ENCODE measurements around the gene EML1. TPM values are rescaled to one million over a fixed set of nuclear protein-coding genes. Genes with fewer than 3 reads are reported as not detected.
A peak's percentile ranks its signal among the peaks of the same experiment; 100 is the strongest.
"Not testable (repeated sequence)": the region's sequence is repeated elsewhere in the genome, so short reads cannot be mapped to it uniquely, and the experiment has no call there.

EML1 gene
- polyA plus RNA-seq, 2 donors: 3.1 to 4.4 TPM

DNA sequence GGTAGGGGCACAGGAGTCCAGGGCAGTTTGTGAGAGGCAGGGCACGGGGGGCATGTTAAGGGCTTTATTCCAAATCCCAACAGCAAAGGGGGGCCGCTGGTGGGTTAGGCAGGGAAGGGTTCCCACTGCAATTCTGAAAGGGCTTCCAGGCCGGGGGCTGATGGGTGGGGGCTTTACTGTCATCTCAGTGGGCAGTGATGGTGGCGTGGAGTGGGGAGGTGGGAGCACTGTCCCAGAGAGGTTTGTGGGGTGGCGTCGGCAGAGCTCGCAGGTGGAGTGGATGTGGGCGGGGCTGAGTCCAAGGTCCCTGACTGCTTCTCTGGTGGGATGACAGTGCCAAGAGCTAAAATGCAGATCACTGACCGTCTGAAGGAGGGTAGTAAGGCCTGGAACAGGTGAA lies 150.4 kb downstream of the EML1 start:
- no peaks in the 10 kb centered on the region for H3K27me3 ChIP-seq (ENCODE audit: control insufficient read depth in 1 of 2, insufficient read depth in 2 of 2, low read length in 2 of 2)
- peaks cover 0 to 4% of the 10 kb centered on the region in 2 donors for H3K36me3 ChIP-seq (ENCODE audit: control insufficient read depth in 2 of 2, insufficient read depth in 2 of 2, low read length in 1 of 2)
- no peak overlapping the region for H3K4me3 ChIP-seq (ENCODE audit: low read depth in 1 of 2, low read length in 2 of 2)
- 76 to 86% methylated on average over 9 of the region's 9 CpGs for WGBS, 2 donors
- H3K9me3 ChIP-seq (ENCODE audit: control insufficient read depth in 2 of 2, insufficient read depth in 1 of 2, low read depth in 1 of 2, low read length in 1 of 2): no peaks in the 10 kb centered on the region
- H3K27ac ChIP-seq (ENCODE audit: low read depth in 2 of 2, low read length in 1 of 2): no peak overlapping the region
- peaks cover 8 to 9% of the 10 kb centered on the region in 2 donors for H3K4me1 ChIP-seq (ENCODE audit: control insufficient read depth in 2 of 2, insufficient read depth in 2 of 2, low read length in 1 of 2)

GRCh38 chr14:99944241-99944651 lies 151.0 kb downstream of the EML1 start:
- Histone ChIP-seq H3K27me3 (ENCODE audit: control insufficient read depth in 1 of 2, insufficient read depth in 2 of 2, low read length in 2 of 2) (no peaks in the 10 kb centered on the region), H3K36me3 (ENCODE audit: control insufficient read depth in 2 of 2, insufficient read depth in 2 of 2, low read length in 1 of 2) (peaks cover 0 to 4% of the 10 kb centered on the region in 2 donors), H3K27ac (ENCODE audit: low read depth in 2 of 2, low read length in 1 of 2) (no peak overlapping the region), H3K4me3 (ENCODE audit: low read depth in 1 of 2, low read length in 2 of 2) (no peak overlapping the region), H3K4me1 (ENCODE audit: control insufficient read depth in 2 of 2, insufficient read depth in 2 of 2, low read length in 1 of 2) (peaks cover 9 to 10% of the 10 kb centered on the region in 2 donors), H3K9me3 (ENCODE audit: control insufficient read depth in 2 of 2, insufficient read depth in 1 of 2, low read depth in 1 of 2, low read length in 1 of 2) (no peaks in the 10 kb centered on the region)
- 55% methylated on average over 13 of the region's 13 CpGs for WGBS, 2 donors

GRCh38 chr14:99945732-99946651 lies 152.8 kb downstream of the EML1 start:
- Histone ChIP-seq H3K27ac (ENCODE audit: low read depth in 2 of 2, low read length in 1 of 2) (no peak overlapping the region), H3K9me3 (ENCODE audit: control insufficient read depth in 2 of 2, insufficient read depth in 1 of 2, low read depth in 1 of 2, low read length in 1 of 2) (no peaks in the 10 kb centered on the region), H3K4me1 (ENCODE audit: control insufficient read depth in 2 of 2, insufficient read depth in 2 of 2, low read length in 1 of 2) (peaks cover 9 to 10% of the 10 kb centered on the region in 2 donors), H3K27me3 (ENCODE audit: control insufficient read depth in 1 of 2, insufficient read depth in 2 of 2, low read length in 2 of 2) (no peaks in the 10 kb centered on the region), H3K36me3 (ENCODE audit: control insufficient read depth in 2 of 2, insufficient read depth in 2 of 2, low read length in 1 of 2) (no peaks in the 10 kb centered on the region), H3K4me3 (ENCODE audit: low read depth in 1 of 2, low read length in 2 of 2) (no peak overlapping the region)
- 60 to 62% methylated on average over 17 of the region's 17 CpGs for WGBS, 2 donors

DNA sequence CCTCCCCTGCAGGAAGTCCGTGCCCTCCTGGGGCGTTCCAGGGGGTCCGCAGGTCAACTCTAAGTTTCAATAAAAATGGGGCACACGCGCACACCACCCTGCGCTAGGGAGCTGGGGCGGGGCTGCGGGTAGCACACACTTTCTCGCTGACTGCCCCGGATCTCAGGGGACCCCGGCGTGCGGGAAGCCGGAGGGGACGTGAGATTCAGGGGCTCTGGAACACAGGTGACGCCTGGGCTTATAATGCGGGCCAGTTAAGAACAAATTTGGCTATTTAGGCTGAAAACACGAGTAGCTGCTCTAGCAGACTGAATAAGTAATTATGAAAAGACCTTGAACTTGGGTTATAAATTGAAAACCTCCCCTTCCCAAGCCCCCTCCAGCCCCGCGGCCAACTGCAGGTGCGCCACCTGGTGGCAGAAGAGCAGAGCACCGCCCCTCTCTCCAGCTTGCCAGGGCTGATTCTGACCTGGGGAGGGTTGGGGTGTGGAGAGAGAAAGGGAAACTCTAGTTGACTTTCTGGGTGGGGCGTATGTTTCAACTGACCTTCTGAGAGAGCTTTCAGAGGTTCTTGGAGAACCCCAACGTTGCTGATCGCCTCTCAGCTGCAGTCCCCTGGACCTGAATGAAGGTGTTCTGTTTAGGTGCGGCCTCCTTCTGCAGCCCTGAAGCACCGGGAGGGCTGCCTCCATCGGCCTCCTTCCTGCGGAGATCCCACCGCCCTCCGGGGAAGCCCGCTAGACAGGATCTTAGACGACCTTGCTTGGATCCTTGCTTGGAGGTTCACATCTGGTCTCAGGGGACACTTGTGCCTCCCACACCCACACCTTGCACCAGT lies 153.7 kb downstream of the EML1 start:
- Histone ChIP-seq H3K36me3 (ENCODE audit: control insufficient read depth in 2 of 2, insufficient read depth in 2 of 2, low read length in 1 of 2) (no peaks in the 10 kb centered on the region), H3K4me1 (ENCODE audit: control insufficient read depth in 2 of 2, insufficient read depth in 2 of 2, low read length in 1 of 2) (peaks cover 9 to 10% of the 10 kb centered on the region in 2 donors), H3K9me3 (ENCODE audit: control insufficient read depth in 2 of 2, insufficient read depth in 1 of 2, low read depth in 1 of 2, low read length in 1 of 2) (no peaks in the 10 kb centered on the region), H3K4me3 (ENCODE audit: low read depth in 1 of 2, low read length in 2 of 2) (no peak overlapping the region), H3K27me3 (ENCODE audit: control insufficient read depth in 1 of 2, insufficient read depth in 2 of 2, low read length in 2 of 2) (no peaks in the 10 kb centered on the region), H3K27ac (ENCODE audit: low read depth in 2 of 2, low read length in 1 of 2) (peak overlapping the region in 1 of 2 donors; percentile 52)
- 30 to 31% methylated on average over 33 of the region's 33 CpGs for WGBS, 2 donors

DNA sequence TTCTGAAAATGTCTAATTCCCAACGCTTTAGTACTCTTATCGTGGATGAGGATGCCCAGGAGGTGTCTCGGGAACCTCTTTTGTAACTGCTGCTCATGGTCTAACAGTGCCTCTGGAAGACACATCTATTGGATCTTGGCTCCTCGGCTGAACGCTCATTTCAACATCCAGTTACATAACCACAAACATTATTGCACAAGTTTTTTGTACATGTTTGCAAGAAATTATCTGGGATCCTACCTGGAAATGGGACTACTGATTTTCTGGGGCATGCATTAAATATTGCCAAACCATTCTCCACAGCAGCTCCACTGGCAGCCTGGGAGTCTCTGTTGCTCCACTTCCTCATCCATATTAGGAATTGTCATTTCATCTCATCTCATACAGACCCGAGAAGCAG lies 154.5 kb downstream of the EML1 start:
- no peak overlapping the region for H3K4me3 ChIP-seq (ENCODE audit: low read depth in 1 of 2, low read length in 2 of 2)
- peaks cover 9 to 10% of the 10 kb centered on the region in 2 donors for H3K4me1 ChIP-seq (ENCODE audit: control insufficient read depth in 2 of 2, insufficient read depth in 2 of 2, low read length in 1 of 2)
- H3K27me3 ChIP-seq (ENCODE audit: control insufficient read depth in 1 of 2, insufficient read depth in 2 of 2, low read length in 2 of 2): no peaks in the 10 kb centered on the region
- no peaks in the 10 kb centered on the region for H3K36me3 ChIP-seq (ENCODE audit: control insufficient read depth in 2 of 2, insufficient read depth in 2 of 2, low read length in 1 of 2)
- H3K27ac ChIP-seq (ENCODE audit: low read depth in 2 of 2, low read length in 1 of 2): no peak overlapping the region
- 49 to 70% methylated on average over 6 of the region's 6 CpGs for WGBS, 2 donors
- H3K9me3 ChIP-seq (ENCODE audit: control insufficient read depth in 2 of 2, insufficient read depth in 1 of 2, low read depth in 1 of 2, low read length in 1 of 2): no peaks in the 10 kb centered on the region

GRCh38 chr14:99949011-99949732 lies 156.0 kb downstream of the EML1 start:
- H3K4me1 ChIP-seq (ENCODE audit: control insufficient read depth in 2 of 2, insufficient read depth in 2 of 2, low read length in 1 of 2): peaks cover 9 to 10% of the 10 kb centered on the region in 2 donors
- not testable (repeated sequence) for H3K36me3 ChIP-seq (ENCODE audit: control insufficient read depth in 2 of 2, insufficient read depth in 2 of 2, low read length in 1 of 2); H3K9me3 ChIP-seq (ENCODE audit: control insufficient read depth in 2 of 2, insufficient read depth in 1 of 2, low read depth in 1 of 2, low read length in 1 of 2); H3K4me3 ChIP-seq (ENCODE audit: low read depth in 1 of 2, low read length in 2 of 2); H3K27me3 ChIP-seq (ENCODE audit: control insufficient read depth in 1 of 2, insufficient read depth in 2 of 2, low read length in 2 of 2)
- peak overlapping the region in 1 of 2 donors; percentile 14 for H3K27ac ChIP-seq (ENCODE audit: low read depth in 2 of 2, low read length in 1 of 2)
- WGBS, 2 donors: 31 to 36% methylated on average over 12 to 13 of the region's 19 CpGs

DNA sequence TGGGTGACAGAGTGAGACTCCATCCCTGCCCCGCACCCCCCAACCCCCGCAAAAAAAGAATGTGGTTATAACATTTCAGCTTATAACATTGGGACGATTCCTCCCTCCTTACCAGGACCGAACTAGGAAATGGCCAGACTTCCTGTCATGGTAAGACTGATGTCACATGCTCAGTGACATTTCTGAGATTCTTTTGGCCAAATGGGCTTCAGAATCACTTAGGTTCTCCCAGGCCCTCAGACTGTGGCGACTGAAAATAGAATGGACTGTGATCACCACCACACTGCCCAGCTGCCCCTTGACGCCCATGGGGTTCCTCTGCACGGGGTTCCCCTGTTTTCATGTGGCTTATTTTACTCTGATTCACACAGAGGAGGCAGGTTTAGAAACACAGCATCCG lies 157.0 kb downstream of the EML1 start:
- Histone ChIP-seq H3K9me3 (ENCODE audit: control insufficient read depth in 2 of 2, insufficient read depth in 1 of 2, low read depth in 1 of 2, low read length in 1 of 2) (no peaks in the 10 kb centered on the region), H3K36me3 (ENCODE audit: control insufficient read depth in 2 of 2, insufficient read depth in 2 of 2, low read length in 1 of 2) (no peaks in the 10 kb centered on the region), H3K27me3 (ENCODE audit: control insufficient read depth in 1 of 2, insufficient read depth in 2 of 2, low read length in 2 of 2) (no peaks in the 10 kb centered on the region), H3K27ac (ENCODE audit: low read depth in 2 of 2, low read length in 1 of 2) (no peak overlapping the region), H3K4me1 (ENCODE audit: control insufficient read depth in 2 of 2, insufficient read depth in 2 of 2, low read length in 1 of 2) (peaks cover 9 to 10% of the 10 kb centered on the region in 2 donors), H3K4me3 (ENCODE audit: low read depth in 1 of 2, low read length in 2 of 2) (no peak overlapping the region)
- WGBS, 2 donors: 61 to 76% methylated on average over 8 of the region's 8 CpGs

GRCh38 chr14:99951085-99951484 lies 157.9 kb downstream of the EML1 start:
- H3K4me3 ChIP-seq (ENCODE audit: low read depth in 1 of 2, low read length in 2 of 2): no peak overlapping the region
- no peak overlapping the region for H3K27ac ChIP-seq (ENCODE audit: low read depth in 2 of 2, low read length in 1 of 2)
- H3K9me3 ChIP-seq (ENCODE audit: control insufficient read depth in 2 of 2, insufficient read depth in 1 of 2, low read depth in 1 of 2, low read length in 1 of 2): no peaks in the 10 kb centered on the region
- peaks cover 9 to 10% of the 10 kb centered on the region in 2 donors for H3K4me1 ChIP-seq (ENCODE audit: control insufficient read depth in 2 of 2, insufficient read depth in 2 of 2, low read length in 1 of 2)
- H3K27me3 ChIP-seq (ENCODE audit: control insufficient read depth in 1 of 2, insufficient read depth in 2 of 2, low read length in 2 of 2): no peaks in the 10 kb centered on the region
- no peaks in the 10 kb centered on the region for H3K36me3 ChIP-seq (ENCODE audit: control insufficient read depth in 2 of 2, insufficient read depth in 2 of 2, low read length in 1 of 2)
- WGBS, 2 donors: 70 to 72% methylated on average over 8 of the region's 8 CpGs

- Histone ChIP-seq H3K27ac (ENCODE audit: low read depth in 2 of 2, low read length in 1 of 2) (no peak overlapping the region), H3K36me3 (ENCODE audit: control insufficient read depth in 2 of 2, insufficient read depth in 2 of 2, low read length in 1 of 2) (no peaks in the 10 kb centered on the region), H3K4me1 (ENCODE audit: control insufficient read depth in 2 of 2, insufficient read depth in 2 of 2, low read length in 1 of 2) (peaks cover 3 to 6% of the 10 kb centered on the region in 2 donors), H3K9me3 (ENCODE audit: control insufficient read depth in 2 of 2, insufficient read depth in 1 of 2, low read depth in 1 of 2, low read length in 1 of 2) (no peaks in the 10 kb centered on the region), H3K27me3 (ENCODE audit: control insufficient read depth in 1 of 2, insufficient read depth in 2 of 2, low read length in 2 of 2) (no peaks in the 10 kb centered on the region), H3K4me3 (ENCODE audit: low read depth in 1 of 2, low read length in 2 of 2) (no peak overlapping the region)
- 97 to 98% methylated on average over 4 of the region's 4 CpGs for WGBS, 2 donors
Measured at GRCh38 chr14:99952039-99952438, 158.8 kb downstream of the EML1 start.
